AG04450 (cell line): ENCODE data around the gene UBXN10. TPM values are rescaled to one million over a fixed set of nuclear protein-coding genes. Genes with fewer than 3 reads are reported as not detected.

Experiments used
- CTCF ChIA-PET: fragments of 300-600, 350-600 bp; formaldehyde crosslinking; extraction: SDS; loops from one replicate; lab custom pipeline; 2022; ENCODE audit warnings: antibody characterized with exemption, inconsistent platforms; lab: Charles Lee
- POLR2A ChIA-PET: fragments of 350-600 bp; formaldehyde crosslinking; extraction: SDS; loops from one replicate; lab custom pipeline; 2021; ENCODE audit warnings: antibody characterized with exemption, inconsistent platforms; lab: Yijun Ruan, JAX
- DNase-seq: peaks from one replicate; pipeline ENCODE4 v3.0.0-alpha.2; 2011; ENCODE audit warnings: low read depth, low spot score
- H3K27ac ChIP-seq: one replicate; pipeline ENCODE4 v1.5.1; 2012; ENCODE audit warnings: low read depth, low read length, control low read depth
- H3K27me3 ChIP-seq: one replicate; pipeline ENCODE4 v1.6.0; 2012; ENCODE audit warnings: low read length; ENCODE audit not compliant: control insufficient read depth, insufficient read depth
- H3K4me3 ChIP-seq: 2 replicates; pipeline ENCODE4 v1.5.1; 2011; ENCODE audit warnings: mild to moderate bottlenecking, low read depth, low read length, control low read depth
- H3K9me3 ChIP-seq: 2 replicates; pipeline ENCODE4 v1.5.1; 2012; ENCODE audit warnings: low read length; ENCODE audit not compliant: control insufficient read depth, insufficient read depth
- polyA plus RNA-seq: library from polyadenylated mRNA; depleted of rRNA; stranded (reverse); fragments of >200 nt; gene quantifications from 2 replicates; pipeline ENCODE4 v1.2.3, GENCODE V29; 2011
- TF ChIP-seq, protein P1 (sequence below): IDR thresholded peaks from 2 replicates; pipeline ENCODE4 v1.5.1; 2011; ENCODE audit warnings: low read depth, low read length, control low read depth, inconsistent platforms

UBXN10 gene
- polyA plus RNA-seq, 1 experiment = not detected

DNA sequence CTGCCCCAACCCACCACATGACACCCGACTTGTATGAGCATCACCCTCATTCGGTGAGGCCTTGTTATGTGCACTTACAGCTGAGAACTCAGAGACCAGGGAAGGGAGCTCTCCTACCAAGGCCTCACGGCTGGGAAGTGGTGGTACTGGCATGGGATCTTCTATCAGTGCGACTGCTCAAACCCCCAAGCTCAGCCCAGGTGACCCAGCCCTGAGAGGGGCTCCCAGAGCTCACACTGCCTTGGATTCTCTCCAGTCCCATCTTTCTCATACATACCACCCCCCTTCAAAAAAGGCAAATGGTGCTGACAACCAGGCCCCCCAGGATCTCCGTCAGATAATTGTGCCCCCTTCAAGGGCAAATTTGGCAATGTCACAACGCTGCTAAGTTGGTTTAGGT is 47.5 kb upstream of the UBXN10 start:
- no peak for DNase-seq
- no peaks in the 10 kb centered on the region; the same call in 1 of the 2 replicates for H3K9me3 ChIP-seq
- TF ChIP-seq, protein P1, sequence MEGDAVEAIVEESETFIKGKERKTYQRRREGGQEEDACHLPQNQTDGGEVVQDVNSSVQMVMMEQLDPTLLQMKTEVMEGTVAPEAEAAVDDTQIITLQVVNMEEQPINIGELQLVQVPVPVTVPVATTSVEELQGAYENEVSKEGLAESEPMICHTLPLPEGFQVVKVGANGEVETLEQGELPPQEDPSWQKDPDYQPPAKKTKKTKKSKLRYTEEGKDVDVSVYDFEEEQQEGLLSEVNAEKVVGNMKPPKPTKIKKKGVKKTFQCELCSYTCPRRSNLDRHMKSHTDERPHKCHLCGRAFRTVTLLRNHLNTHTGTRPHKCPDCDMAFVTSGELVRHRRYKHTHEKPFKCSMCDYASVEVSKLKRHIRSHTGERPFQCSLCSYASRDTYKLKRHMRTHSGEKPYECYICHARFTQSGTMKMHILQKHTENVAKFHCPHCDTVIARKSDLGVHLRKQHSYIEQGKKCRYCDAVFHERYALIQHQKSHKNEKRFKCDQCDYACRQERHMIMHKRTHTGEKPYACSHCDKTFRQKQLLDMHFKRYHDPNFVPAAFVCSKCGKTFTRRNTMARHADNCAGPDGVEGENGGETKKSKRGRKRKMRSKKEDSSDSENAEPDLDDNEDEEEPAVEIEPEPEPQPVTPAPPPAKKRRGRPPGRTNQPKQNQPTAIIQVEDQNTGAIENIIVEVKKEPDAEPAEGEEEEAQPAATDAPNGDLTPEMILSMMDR = no peak
- H3K4me3 ChIP-seq = no peak overlapping the region
- no peak overlapping the region for H3K27ac ChIP-seq
- H3K27me3 ChIP-seq = peaks cover 22% of the 10 kb centered on the region
- ChIA-PET POLR2A (no interaction called here), CTCF (no interaction called here)

DNA sequence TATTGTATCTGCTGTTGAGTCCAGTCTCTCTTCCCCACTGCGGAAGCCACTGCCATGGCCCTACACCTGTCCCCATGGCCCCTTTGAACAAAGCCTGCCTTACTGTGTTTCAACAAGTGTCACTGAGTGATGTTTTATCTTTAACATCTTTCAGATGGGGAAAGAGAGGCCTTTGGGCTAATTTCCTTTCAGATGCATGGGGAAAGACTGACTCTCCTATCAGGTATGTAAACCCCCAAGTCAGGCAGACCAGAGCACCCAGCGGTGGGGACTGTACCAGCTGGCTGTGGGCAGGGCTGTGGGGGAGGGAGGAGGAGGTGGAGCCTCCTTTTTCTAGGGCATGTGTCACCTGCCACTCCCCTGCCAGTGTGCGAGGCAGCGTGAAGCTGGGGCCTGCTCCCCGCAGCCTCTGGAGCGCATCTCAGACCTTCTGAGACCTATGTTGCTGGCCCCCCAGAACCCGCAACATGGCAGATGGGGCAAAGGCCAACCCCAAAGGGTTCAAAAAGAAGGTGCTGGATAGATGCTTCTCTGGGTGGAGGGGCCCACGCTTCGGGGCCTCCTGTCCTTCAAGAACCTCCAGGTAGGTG is 46.8 kb upstream of the UBXN10 start, which contains the start of gene PLA2G2F:
Gene PLA2G2F (plus strand): TSS at position 363 of the 590 bp plus-strand sequence. CDS start 105 bp downstream, at position 468.
- peaks cover 22% of the 10 kb centered on the region for H3K27me3 ChIP-seq
- POLR2A ChIA-PET = no interaction called here
- DNase-seq = no peak
- no peaks in the 10 kb centered on the region; the same call in 1 of the 2 replicates for H3K9me3 ChIP-seq
- H3K4me3 ChIP-seq = no peak within 1 kb of the TSS
- H3K27ac ChIP-seq = no peak within 1 kb of the TSS
- CTCF ChIA-PET = no interaction called here
- TF ChIP-seq, protein P1 = no peak

DNA sequence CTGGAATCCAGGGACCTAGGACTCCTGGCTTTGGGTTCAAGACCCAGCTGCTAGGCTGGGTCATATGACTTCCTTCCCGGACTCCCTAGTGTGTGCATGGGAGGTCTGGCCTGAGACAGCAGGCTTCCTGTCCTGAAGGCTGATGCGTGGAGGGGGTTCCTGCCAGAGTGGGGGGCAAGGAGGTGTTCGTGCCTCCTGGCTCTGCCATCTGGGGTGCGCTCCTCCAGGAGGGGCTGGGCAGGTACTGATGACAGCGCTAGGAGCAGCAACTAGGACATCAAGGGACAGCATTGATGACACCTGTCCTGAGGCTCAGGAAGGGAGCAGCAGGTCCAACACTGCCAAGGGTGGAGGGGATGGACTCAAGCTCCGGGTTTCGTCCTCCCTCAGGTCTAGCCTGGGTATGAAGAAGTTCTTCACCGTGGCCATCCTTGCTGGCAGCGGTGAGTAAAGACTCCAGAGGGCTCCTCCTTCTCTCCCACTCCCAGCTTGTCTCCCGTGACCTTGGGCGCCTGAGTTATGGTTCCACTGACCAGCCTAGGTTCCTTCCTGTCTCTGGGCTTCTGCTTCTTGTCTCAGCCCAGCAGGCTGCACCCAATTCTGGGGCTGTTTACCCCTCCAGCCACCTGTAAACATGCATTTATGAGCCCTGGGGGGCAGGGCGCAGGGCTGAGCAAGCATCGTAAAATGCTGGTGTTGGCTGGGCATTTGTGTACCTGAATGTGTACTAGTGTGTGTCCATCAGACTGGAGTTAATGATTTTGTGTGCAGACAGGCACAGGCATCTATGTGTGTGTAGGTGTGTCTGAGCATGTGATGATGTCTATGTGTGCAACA is 45.9 kb upstream of the UBXN10 start:
- POLR2A ChIA-PET = no interaction called here
- Histone ChIP-seq H3K27ac (no peak overlapping the region), H3K4me3 (no peak overlapping the region), H3K9me3 (no peaks in the 10 kb centered on the region; the same call in 1 of the 2 replicates), H3K27me3 (peaks cover 27% of the 10 kb centered on the region)
- TF ChIP-seq, protein P1 = no peak
- DNase-seq = no peak
- CTCF ChIA-PET = no interaction called here

DNA sequence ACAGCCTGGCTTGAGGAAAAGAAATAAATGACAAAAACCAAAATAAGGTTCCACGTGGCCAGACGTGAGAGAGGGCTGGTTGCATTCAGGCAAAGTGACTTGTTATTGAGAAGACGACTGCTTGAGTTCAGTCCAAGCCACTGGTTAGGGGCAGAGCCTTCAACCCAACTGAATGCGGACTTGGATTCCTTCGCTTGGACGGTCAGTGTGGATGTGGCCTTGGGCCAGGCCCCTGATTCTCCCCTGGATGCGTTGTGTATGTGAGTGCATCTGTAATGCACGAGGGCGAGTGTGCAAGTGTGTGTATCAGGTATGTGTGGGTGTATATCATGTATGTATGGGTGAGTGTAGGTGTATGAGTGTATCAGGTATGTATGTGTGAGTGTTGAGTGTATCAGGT is 44.9 kb upstream of the UBXN10 start:
- TF ChIP-seq, protein P1 = no peak
- ChIA-PET CTCF (no interaction called here), POLR2A (no interaction called here)
- peaks cover 32% of the 10 kb centered on the region for H3K27me3 ChIP-seq
- H3K9me3 ChIP-seq = no peaks in the 10 kb centered on the region; the same call in 1 of the 2 replicates
- no peak overlapping the region for H3K4me3 ChIP-seq
- H3K27ac ChIP-seq = no peak overlapping the region
- DNase-seq = no peak

DNA sequence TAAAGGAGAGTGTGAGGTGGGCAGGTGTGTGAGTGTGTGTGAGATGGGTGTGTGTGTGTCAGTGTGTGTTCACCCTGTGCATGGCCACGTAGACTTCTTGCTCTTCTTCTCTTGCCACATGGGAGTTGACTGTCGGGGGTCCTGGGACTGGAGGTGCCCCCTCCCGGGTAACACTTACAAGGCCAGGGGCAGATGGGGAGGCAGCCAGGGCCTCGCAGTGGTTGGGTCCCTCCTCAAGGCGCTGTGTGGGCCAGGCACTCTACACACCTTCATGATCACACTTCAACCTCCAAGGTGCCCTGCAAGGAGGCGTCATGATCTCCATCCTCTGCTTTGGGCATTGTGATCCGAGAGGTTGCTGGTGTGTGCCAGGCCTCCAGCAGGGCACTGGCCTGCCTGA is 44.4 kb upstream of the UBXN10 start:
- POLR2A ChIA-PET = no interaction called here
- peaks cover 32% of the 10 kb centered on the region for H3K27me3 ChIP-seq
- H3K9me3 ChIP-seq = no peaks in the 10 kb centered on the region; the same call in 1 of the 2 replicates
- H3K4me3 ChIP-seq = no peak overlapping the region
- CTCF ChIA-PET = no interaction called here
- TF ChIP-seq, protein P1 = no peak
- H3K27ac ChIP-seq = no peak overlapping the region
- DNase-seq = no peak
